ENCODE data around the gene CDH4. TPM values are rescaled to one million over a fixed set of nuclear protein-coding genes. Genes with fewer than 3 reads are reported as not detected.

The CDH4 gene
- total and polyA plus RNA-seq, 4 experiments from 2014 or later = 0.39 to 1.1 (median 0.41) TPM; not detected in 1

- peaks cover 3 to 4% of the 10 kb centered on the region in 2 donors for H3K27me3 Mint-ChIP-seq
- ChIA-PET CTCF (ENCODE audit: partially characterized antibody) (no interaction called here), POLR2A (ENCODE audit: partially characterized antibody) (no interaction called here)
- peaks cover 0 to 5% (median 0%) of the 10 kb centered on the region in 8 donors for H3K9me3 Mint-ChIP-seq
- Histone ChIP-seq H3K9me3 (ENCODE audit: control insufficient read depth in 1 of 2, low read length in 2 of 2) (no peaks in the 10 kb centered on the region), H3K4me3 (ENCODE audit: low read length in 2 of 2) (no peak overlapping the region), H3K36me3 (ENCODE audit: insufficient read depth, low read length) (no peaks in the 10 kb centered on the region), H3K4me1 (ENCODE audit: insufficient read depth, low read length) (no peaks in the 10 kb centered on the region), H3K27ac (ENCODE audit: low read depth, low read length) (no peak overlapping the region), H3K27me3 (ENCODE audit: insufficient read depth, low read length) (no peaks in the 10 kb centered on the region)
- no peaks in the 10 kb centered on the region for H3K36me3 Mint-ChIP-seq
- H3K4me1 Mint-ChIP-seq = no peaks in the 10 kb centered on the region
- no peak overlapping the region for H3K27ac Mint-ChIP-seq
- intact Hi-C loops (cut with micrococcal nuclease) = no loop called here
- H3K4me3 Mint-ChIP-seq = no peak overlapping the region
- no peak for DNase-seq
Measured at GRCh38 chr20:61345656-61346055, 93.6 kb downstream of the CDH4 start.

- H3K4me1 Mint-ChIP-seq = no peaks in the 10 kb centered on the region
- H3K36me3 Mint-ChIP-seq = no peaks in the 10 kb centered on the region
- no peak overlapping the region for H3K4me3 ChIP-seq (ENCODE audit: low read length in 2 of 2)
- no peaks in the 10 kb centered on the region for H3K27me3 ChIP-seq (ENCODE audit: insufficient read depth, low read length)
- H3K36me3 ChIP-seq (ENCODE audit: insufficient read depth, low read length) = no peaks in the 10 kb centered on the region
- intact Hi-C loops (cut with micrococcal nuclease) = no loop called here
- H3K4me3 Mint-ChIP-seq = no peak overlapping the region
- no peak overlapping the region for H3K27ac Mint-ChIP-seq
- no peaks in the 10 kb centered on the region for H3K9me3 ChIP-seq (ENCODE audit: control insufficient read depth in 1 of 2, low read length in 2 of 2)
- DNase-seq = no peak
- no peaks in the 10 kb centered on the region for H3K4me1 ChIP-seq (ENCODE audit: insufficient read depth, low read length)
- CTCF ChIA-PET (ENCODE audit: partially characterized antibody) = no interaction called here
- no peak overlapping the region for H3K27ac ChIP-seq (ENCODE audit: low read depth, low read length)
- H3K9me3 Mint-ChIP-seq = peaks cover 0 to 5% (median 0%) of the 10 kb centered on the region in 8 donors
- H3K27me3 Mint-ChIP-seq = peaks cover 4 to 5% of the 10 kb centered on the region in 2 donors
- POLR2A ChIA-PET (ENCODE audit: partially characterized antibody) = no interaction called here
Measured at GRCh38 chr20:61346996-61347395, 94.9 kb downstream of the CDH4 start.

- DNase-seq = no peak
- Histone ChIP-seq H3K27ac (ENCODE audit: low read depth, low read length) (no peak overlapping the region), H3K4me1 (ENCODE audit: insufficient read depth, low read length) (no peaks in the 10 kb centered on the region), H3K4me3 (ENCODE audit: low read length in 2 of 2) (no peak overlapping the region), H3K36me3 (ENCODE audit: insufficient read depth, low read length) (no peaks in the 10 kb centered on the region), H3K9me3 (ENCODE audit: control insufficient read depth in 1 of 2, low read length in 2 of 2) (no peaks in the 10 kb centered on the region), H3K27me3 (ENCODE audit: insufficient read depth, low read length) (no peaks in the 10 kb centered on the region)
- no peak overlapping the region for H3K4me3 Mint-ChIP-seq
- ChIA-PET CTCF (ENCODE audit: partially characterized antibody) (no interaction called here), POLR2A (ENCODE audit: partially characterized antibody) (no interaction called here)
- H3K36me3 Mint-ChIP-seq = no peaks in the 10 kb centered on the region
- intact Hi-C loops (cut with micrococcal nuclease) = no loop called here
- peaks cover 0 to 5% (median 0%) of the 10 kb centered on the region in 8 donors for H3K9me3 Mint-ChIP-seq
- no peaks in the 10 kb centered on the region for H3K4me1 Mint-ChIP-seq
- H3K27ac Mint-ChIP-seq = no peak overlapping the region
- peaks cover 4 to 6% of the 10 kb centered on the region in 2 donors for H3K27me3 Mint-ChIP-seq
Measured at GRCh38 chr20:61347443-61347842, 95.4 kb downstream of the CDH4 start.

GRCh38 chr20:61349447-61350165 lies 97.5 kb downstream of the CDH4 start:
- H3K27me3 Mint-ChIP-seq = peaks cover 0 to 7% of the 10 kb centered on the region in 2 donors
- Histone ChIP-seq H3K4me1 (ENCODE audit: insufficient read depth, low read length) (no peaks in the 10 kb centered on the region), H3K27ac (ENCODE audit: low read depth, low read length) (no peak overlapping the region), H3K27me3 (ENCODE audit: insufficient read depth, low read length) (no peaks in the 10 kb centered on the region), H3K9me3 (ENCODE audit: control insufficient read depth in 1 of 2, low read length in 2 of 2) (no peaks in the 10 kb centered on the region), H3K36me3 (ENCODE audit: insufficient read depth, low read length) (no peaks in the 10 kb centered on the region), H3K4me3 (ENCODE audit: low read length in 2 of 2) (no peak overlapping the region)
- H3K4me3 Mint-ChIP-seq = no peak overlapping the region
- CTCF ChIA-PET (ENCODE audit: partially characterized antibody) = no interaction called here
- H3K27ac Mint-ChIP-seq = no peak overlapping the region
- H3K36me3 Mint-ChIP-seq = no peaks in the 10 kb centered on the region
- intact Hi-C loops (cut with micrococcal nuclease) = no loop called here
- DNase-seq = no peak
- H3K9me3 Mint-ChIP-seq = peaks cover 0 to 8% (median 0%) of the 10 kb centered on the region in 8 donors
- H3K4me1 Mint-ChIP-seq = no peaks in the 10 kb centered on the region
- POLR2A ChIA-PET (ENCODE audit: partially characterized antibody) = no interaction called here

- Mint-ChIP-seq H3K9me3 (peaks cover 0 to 6% (median 0%) of the 10 kb centered on the region in 8 donors), H3K4me3 (no peak overlapping the region), H3K27ac (no peak overlapping the region), H3K4me1 (no peaks in the 10 kb centered on the region), H3K27me3 (peaks cover 1 to 7% of the 10 kb centered on the region in 2 donors), H3K36me3 (no peaks in the 10 kb centered on the region)
- H3K27me3 ChIP-seq (ENCODE audit: insufficient read depth, low read length) = no peaks in the 10 kb centered on the region
- no peaks in the 10 kb centered on the region for H3K36me3 ChIP-seq (ENCODE audit: insufficient read depth, low read length)
- ChIA-PET CTCF (ENCODE audit: partially characterized antibody) (no interaction called here), POLR2A (ENCODE audit: partially characterized antibody) (no interaction called here)
- no peaks in the 10 kb centered on the region for H3K4me1 ChIP-seq (ENCODE audit: insufficient read depth, low read length)
- no peak overlapping the region for H3K27ac ChIP-seq (ENCODE audit: low read depth, low read length)
- H3K9me3 ChIP-seq (ENCODE audit: control insufficient read depth in 1 of 2, low read length in 2 of 2) = no peaks in the 10 kb centered on the region
- no peak for DNase-seq
- H3K4me3 ChIP-seq (ENCODE audit: low read length in 2 of 2) = no peak overlapping the region
- intact Hi-C loops (cut with micrococcal nuclease) = no loop called here
Measured at GRCh38 chr20:61350500-61351250, 98.6 kb downstream of the CDH4 start.

- H3K4me3 Mint-ChIP-seq = no peak overlapping the region
- no peak overlapping the region for H3K27ac Mint-ChIP-seq
- peaks cover 0 to 6% (median 0%) of the 10 kb centered on the region in 8 donors for H3K9me3 Mint-ChIP-seq
- ChIA-PET CTCF (ENCODE audit: partially characterized antibody) (no interaction called here), POLR2A (ENCODE audit: partially characterized antibody) (no interaction called here)
- H3K4me1 Mint-ChIP-seq = no peaks in the 10 kb centered on the region
- no peak overlapping the region for H3K4me3 ChIP-seq (ENCODE audit: low read length in 2 of 2)
- no peaks in the 10 kb centered on the region for H3K4me1 ChIP-seq (ENCODE audit: insufficient read depth, low read length)
- H3K36me3 Mint-ChIP-seq = no peaks in the 10 kb centered on the region
- DNase-seq = no peak
- H3K27ac ChIP-seq (ENCODE audit: low read depth, low read length) = no peak overlapping the region
- peaks cover 2 to 9% of the 10 kb centered on the region in 2 donors for H3K27me3 Mint-ChIP-seq
- intact Hi-C loops (cut with micrococcal nuclease) = no loop called here
- no peaks in the 10 kb centered on the region for H3K9me3 ChIP-seq (ENCODE audit: control insufficient read depth in 1 of 2, low read length in 2 of 2)
- no peaks in the 10 kb centered on the region for H3K36me3 ChIP-seq (ENCODE audit: insufficient read depth, low read length)
- no peaks in the 10 kb centered on the region for H3K27me3 ChIP-seq (ENCODE audit: insufficient read depth, low read length)
Measured at GRCh38 chr20:61352346-61353260, 100.5 kb downstream of the CDH4 start.
